ENCODE measurements around the gene CSNK1G2. TPM values are rescaled to one million over a fixed set of nuclear protein-coding genes. Genes with fewer than 3 reads are reported as not detected.

CSNK1G2 gene
- total RNA-seq, 1 donor from 2014 or later: 24.5 TPM

DNA sequence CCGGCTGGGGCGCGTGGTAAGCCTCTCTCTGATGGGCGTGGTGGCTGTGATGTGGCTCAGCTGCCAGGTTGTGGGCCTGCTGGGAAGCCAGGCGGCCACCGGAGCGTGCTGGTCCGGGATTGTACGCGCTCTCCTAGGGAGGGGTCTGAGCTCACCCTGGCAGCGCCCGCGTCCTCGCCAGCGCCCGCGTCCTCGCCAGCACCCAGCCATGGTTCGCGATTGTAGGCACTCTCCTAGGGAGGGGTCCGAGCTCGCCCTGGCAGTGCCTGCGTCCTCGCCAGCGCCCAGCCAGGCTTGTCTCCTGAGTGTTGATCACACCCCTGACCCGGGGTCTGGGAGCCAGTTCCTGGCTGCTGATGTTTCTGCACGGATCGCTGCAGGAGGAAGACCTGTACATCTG is 22.0 kb upstream of the CSNK1G2 start:
- Histone ChIP-seq H3K27me3 (ENCODE audit: low read depth) (no peaks in the 10 kb centered on the region), H3K36me3 (peaks cover 61% of the 10 kb centered on the region), H3K4me1 (no peaks in the 10 kb centered on the region), H3K27ac (replicated peaks) (no peak overlapping the region), H3K9me3 (replicated peaks) (no peaks in the 10 kb centered on the region), H3K4me3 (no peak overlapping the region)
- intact Hi-C loops (cut with micrococcal nuclease): no loop called here
- DNase-seq: no peak
- TF ChIP-seq, protein P1, sequence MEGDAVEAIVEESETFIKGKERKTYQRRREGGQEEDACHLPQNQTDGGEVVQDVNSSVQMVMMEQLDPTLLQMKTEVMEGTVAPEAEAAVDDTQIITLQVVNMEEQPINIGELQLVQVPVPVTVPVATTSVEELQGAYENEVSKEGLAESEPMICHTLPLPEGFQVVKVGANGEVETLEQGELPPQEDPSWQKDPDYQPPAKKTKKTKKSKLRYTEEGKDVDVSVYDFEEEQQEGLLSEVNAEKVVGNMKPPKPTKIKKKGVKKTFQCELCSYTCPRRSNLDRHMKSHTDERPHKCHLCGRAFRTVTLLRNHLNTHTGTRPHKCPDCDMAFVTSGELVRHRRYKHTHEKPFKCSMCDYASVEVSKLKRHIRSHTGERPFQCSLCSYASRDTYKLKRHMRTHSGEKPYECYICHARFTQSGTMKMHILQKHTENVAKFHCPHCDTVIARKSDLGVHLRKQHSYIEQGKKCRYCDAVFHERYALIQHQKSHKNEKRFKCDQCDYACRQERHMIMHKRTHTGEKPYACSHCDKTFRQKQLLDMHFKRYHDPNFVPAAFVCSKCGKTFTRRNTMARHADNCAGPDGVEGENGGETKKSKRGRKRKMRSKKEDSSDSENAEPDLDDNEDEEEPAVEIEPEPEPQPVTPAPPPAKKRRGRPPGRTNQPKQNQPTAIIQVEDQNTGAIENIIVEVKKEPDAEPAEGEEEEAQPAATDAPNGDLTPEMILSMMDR (IDR thresholded peaks at IDR 0.05; ENCODE audit: borderline replicate concordance): no peak

DNA sequence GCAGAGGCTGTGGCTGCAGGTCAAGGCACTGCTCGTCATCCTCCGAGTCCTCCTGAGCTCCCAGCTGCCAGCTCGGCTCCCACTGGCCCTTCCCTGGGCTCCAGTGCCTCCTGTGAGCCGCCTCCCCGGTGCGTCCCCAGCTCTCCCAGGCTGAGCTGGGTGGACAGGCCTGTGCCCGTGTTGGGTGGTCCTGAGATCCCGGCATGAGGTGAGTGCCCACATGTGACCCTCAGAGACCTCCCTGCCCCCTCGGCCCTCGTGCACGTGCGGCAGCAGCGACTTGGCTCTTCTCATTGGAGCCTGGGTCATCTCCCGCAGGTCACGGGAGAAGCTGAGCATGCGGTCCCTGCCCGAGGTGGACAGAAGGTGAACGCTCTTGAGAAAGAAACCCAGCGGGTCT is 20.3 kb upstream of the CSNK1G2 start:
- TF ChIP-seq, protein P1 (IDR thresholded peaks at IDR 0.05; ENCODE audit: borderline replicate concordance): no peak
- H3K36me3 ChIP-seq: peaks cover 64% of the 10 kb centered on the region
- DNase-seq: no peak
- no peaks in the 10 kb centered on the region for H3K4me1 ChIP-seq
- H3K27me3 ChIP-seq (ENCODE audit: low read depth): no peaks in the 10 kb centered on the region
- H3K9me3 ChIP-seq (replicated peaks): no peaks in the 10 kb centered on the region
- H3K4me3 ChIP-seq: no peak overlapping the region
- intact Hi-C loops (cut with micrococcal nuclease): no loop called here
- H3K27ac ChIP-seq (replicated peaks): no peak overlapping the region

DNA sequence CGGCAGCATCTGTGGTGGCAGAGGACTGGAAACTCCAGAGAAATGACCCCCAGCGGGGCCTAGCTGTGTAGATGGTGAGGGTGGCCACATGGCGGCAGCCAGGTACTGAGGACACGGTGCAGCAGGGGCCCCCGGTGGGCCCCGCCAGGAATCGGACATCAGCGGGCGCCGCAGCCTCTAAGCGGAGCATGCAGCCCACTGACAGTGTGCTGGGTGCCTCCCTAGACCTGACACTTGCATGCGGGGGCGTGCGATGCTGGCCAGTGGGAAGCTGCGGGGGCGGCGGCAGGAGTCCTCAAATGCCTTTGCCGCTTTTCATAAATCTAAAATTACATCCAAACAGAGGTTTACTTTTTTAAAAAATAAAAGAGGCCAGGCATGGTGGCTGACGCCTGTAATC is 19.6 kb upstream of the CSNK1G2 start:
- intact Hi-C loops (cut with micrococcal nuclease): no loop called here
- no peak overlapping the region for H3K27ac ChIP-seq (replicated peaks)
- TF ChIP-seq, protein P1 (IDR thresholded peaks at IDR 0.05; ENCODE audit: borderline replicate concordance): no peak
- H3K27me3 ChIP-seq (ENCODE audit: low read depth): no peaks in the 10 kb centered on the region
- H3K4me3 ChIP-seq: no peak overlapping the region
- DNase-seq: no peak
- no peaks in the 10 kb centered on the region for H3K4me1 ChIP-seq
- H3K36me3 ChIP-seq: peaks cover 64% of the 10 kb centered on the region
- no peaks in the 10 kb centered on the region for H3K9me3 ChIP-seq (replicated peaks)

DNA sequence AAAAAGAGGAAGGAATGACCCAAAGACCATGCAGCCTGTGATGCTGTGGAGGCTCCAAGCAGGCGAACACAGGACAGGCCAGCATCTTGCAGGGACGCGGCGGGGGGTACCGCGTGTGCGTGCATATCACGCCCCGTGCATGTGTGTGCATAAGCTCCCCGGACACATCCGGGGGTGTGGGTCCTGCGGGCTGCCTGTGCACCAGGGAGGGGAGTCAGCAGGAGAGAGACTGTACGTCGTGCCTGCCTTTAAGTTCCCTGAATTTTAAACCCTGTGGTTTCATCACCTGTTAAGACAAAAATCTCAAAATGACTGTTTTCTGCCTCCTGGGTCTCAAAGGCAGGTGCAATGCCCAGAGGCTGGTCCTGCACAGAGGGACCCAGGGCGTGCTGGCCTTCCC is 19.1 kb upstream of the CSNK1G2 start:
- H3K4me3 ChIP-seq: no peak overlapping the region
- TF ChIP-seq, protein P1 (IDR thresholded peaks at IDR 0.05; ENCODE audit: borderline replicate concordance): no peak
- no peak overlapping the region for H3K27ac ChIP-seq (replicated peaks)
- H3K9me3 ChIP-seq (replicated peaks): no peaks in the 10 kb centered on the region
- no peaks in the 10 kb centered on the region for H3K27me3 ChIP-seq (ENCODE audit: low read depth)
- H3K36me3 ChIP-seq: peaks cover 64% of the 10 kb centered on the region
- H3K4me1 ChIP-seq: no peaks in the 10 kb centered on the region
- DNase-seq: no peak
- intact Hi-C loops (cut with micrococcal nuclease): no loop called here

DNA sequence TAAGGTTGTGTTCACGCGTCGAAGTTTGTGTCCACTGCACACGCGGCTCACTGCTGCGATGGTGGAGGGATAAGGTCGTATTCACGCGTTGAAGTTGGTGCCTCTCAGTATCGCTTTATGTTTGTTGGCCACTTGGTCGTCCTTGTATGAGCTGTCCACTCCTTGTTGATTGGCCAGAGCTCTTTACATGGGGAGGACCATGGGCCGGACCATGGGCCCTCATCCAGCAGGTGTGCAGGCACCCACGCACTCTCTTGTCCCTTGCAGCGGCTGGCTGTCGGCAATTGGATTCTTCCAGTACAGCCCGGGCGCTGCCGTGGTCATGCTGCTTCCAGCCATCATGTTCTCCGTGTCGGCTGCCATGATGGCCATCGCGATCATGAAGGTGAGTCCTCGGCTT is 18.2 kb upstream of the CSNK1G2 start:
- Histone ChIP-seq H3K27me3 (ENCODE audit: low read depth) (no peaks in the 10 kb centered on the region), H3K4me3 (no peak overlapping the region), H3K27ac (replicated peaks) (no peak overlapping the region), H3K4me1 (no peaks in the 10 kb centered on the region), H3K36me3 (peaks cover 63% of the 10 kb centered on the region), H3K9me3 (replicated peaks) (no peaks in the 10 kb centered on the region)
- intact Hi-C loops (cut with micrococcal nuclease): no loop called here
- no peak for DNase-seq
- TF ChIP-seq, protein P1 (IDR thresholded peaks at IDR 0.05; ENCODE audit: borderline replicate concordance): no peak

DNA sequence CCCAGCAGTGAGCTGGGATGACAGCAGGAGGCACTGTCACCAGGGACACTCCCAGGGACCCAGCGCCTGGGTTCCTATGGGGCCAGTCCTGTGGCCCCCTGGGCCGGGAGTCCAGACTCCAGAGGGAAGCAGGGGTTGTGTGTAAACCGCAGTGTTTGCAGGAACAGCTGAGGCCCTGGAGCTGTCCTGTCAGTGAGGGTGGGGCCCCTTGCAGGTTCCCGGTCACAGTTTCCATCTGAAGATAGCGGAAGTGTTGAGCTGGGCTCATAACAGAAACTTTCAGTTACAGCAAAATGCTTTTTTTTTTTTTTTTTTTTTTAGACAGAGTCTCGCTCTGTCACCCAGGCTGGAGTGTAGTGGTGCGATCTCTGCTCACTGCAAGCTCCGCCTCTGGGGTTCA is 17.7 kb upstream of the CSNK1G2 start:
- H3K9me3 ChIP-seq (replicated peaks): no peaks in the 10 kb centered on the region
- TF ChIP-seq, protein P1 (IDR thresholded peaks at IDR 0.05; ENCODE audit: borderline replicate concordance): no peak
- no peak overlapping the region for H3K27ac ChIP-seq (replicated peaks)

More for the DNA sequence above, 17.7 kb upstream of the CSNK1G2 start:
- intact Hi-C loops (cut with micrococcal nuclease): no loop called here
- H3K27me3 ChIP-seq (ENCODE audit: low read depth): no peaks in the 10 kb centered on the region
- DNase-seq: no peak
- no peaks in the 10 kb centered on the region for H3K4me1 ChIP-seq
- H3K36me3 ChIP-seq: peaks cover 58% of the 10 kb centered on the region
- no peak overlapping the region for H3K4me3 ChIP-seq
